Glutamatergic neuron (in vitro differentiated cells): ENCODE measurements around the gene EPM2A. TPM values are rescaled to one million over a fixed set of nuclear protein-coding genes. Genes with fewer than 3 reads are reported as not detected.

Experiments used
- DNase-seq: peaks from one replicate; pipeline ENCODE4 v3.0.0; 2022
- H3K27ac Mint-ChIP-seq: one replicate; pipeline ENCODE4 v1.8.0; 2020; ENCODE audit warnings: mild to moderate bottlenecking, mixed read lengths, inconsistent platforms; ENCODE audit not compliant: unreplicated experiment
- H3K27me3 Mint-ChIP-seq: one replicate; pipeline ENCODE4 v1.8.0; 2020; ENCODE audit warnings: mild to moderate bottlenecking, moderate library complexity, mixed read lengths, inconsistent platforms; ENCODE audit not compliant: unreplicated experiment
- H3K36me3 Mint-ChIP-seq: one replicate; pipeline ENCODE4 v1.8.0; 2020; ENCODE audit warnings: mild to moderate bottlenecking, mixed read lengths, inconsistent platforms; ENCODE audit not compliant: unreplicated experiment
- H3K4me1 Mint-ChIP-seq: one replicate; pipeline ENCODE4 v1.8.0; 2020; ENCODE audit warnings: mild to moderate bottlenecking, low read depth, mixed read lengths, inconsistent platforms; ENCODE audit not compliant: unreplicated experiment
- H3K4me3 Mint-ChIP-seq: one replicate; pipeline ENCODE4 v1.8.0; 2020; ENCODE audit warnings: mild to moderate bottlenecking, mixed read lengths, inconsistent platforms; ENCODE audit not compliant: unreplicated experiment
- H3K9me3 Mint-ChIP-seq: one replicate; pipeline ENCODE4 v1.8.0; 2020; ENCODE audit warnings: mild to moderate bottlenecking, moderate library complexity, mixed read lengths, inconsistent platforms; ENCODE audit not compliant: unreplicated experiment
- total RNA-seq: library from RNA; stranded (reverse); fragmentation: NEBNext Ultra II Directional; extraction: Animal tissue kit (Norgen Biotek cat#: 25700); gene quantifications from one replicate; pipeline ENCODE4 v1.2.1, GENCODE V29; 2021; ENCODE audit not compliant: unreplicated experiment
- TF ChIP-seq, protein P1 (sequence below): fragments of 200-600 bp; sonication (generic); IDR thresholded peaks from one replicate; pipeline ENCODE4 v1.5.0; 2021; ENCODE audit not compliant: partially characterized antibody, unreplicated experiment

EPM2A gene
- total RNA-seq, 1 donor from 2014 or later = 15.5 TPM

GRCh38 chr6:145688493-145688905 is 46.8 kb downstream of the EPM2A start:
- TF ChIP-seq, protein P1, sequence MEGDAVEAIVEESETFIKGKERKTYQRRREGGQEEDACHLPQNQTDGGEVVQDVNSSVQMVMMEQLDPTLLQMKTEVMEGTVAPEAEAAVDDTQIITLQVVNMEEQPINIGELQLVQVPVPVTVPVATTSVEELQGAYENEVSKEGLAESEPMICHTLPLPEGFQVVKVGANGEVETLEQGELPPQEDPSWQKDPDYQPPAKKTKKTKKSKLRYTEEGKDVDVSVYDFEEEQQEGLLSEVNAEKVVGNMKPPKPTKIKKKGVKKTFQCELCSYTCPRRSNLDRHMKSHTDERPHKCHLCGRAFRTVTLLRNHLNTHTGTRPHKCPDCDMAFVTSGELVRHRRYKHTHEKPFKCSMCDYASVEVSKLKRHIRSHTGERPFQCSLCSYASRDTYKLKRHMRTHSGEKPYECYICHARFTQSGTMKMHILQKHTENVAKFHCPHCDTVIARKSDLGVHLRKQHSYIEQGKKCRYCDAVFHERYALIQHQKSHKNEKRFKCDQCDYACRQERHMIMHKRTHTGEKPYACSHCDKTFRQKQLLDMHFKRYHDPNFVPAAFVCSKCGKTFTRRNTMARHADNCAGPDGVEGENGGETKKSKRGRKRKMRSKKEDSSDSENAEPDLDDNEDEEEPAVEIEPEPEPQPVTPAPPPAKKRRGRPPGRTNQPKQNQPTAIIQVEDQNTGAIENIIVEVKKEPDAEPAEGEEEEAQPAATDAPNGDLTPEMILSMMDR = no peak
- no peaks in the 10 kb centered on the region for H3K36me3 Mint-ChIP-seq
- no peaks in the 10 kb centered on the region for H3K4me1 Mint-ChIP-seq
- no peak overlapping the region for H3K27ac Mint-ChIP-seq
- no peak for DNase-seq
- H3K27me3 Mint-ChIP-seq = no peaks in the 10 kb centered on the region
- no peak overlapping the region for H3K4me3 Mint-ChIP-seq
- H3K9me3 Mint-ChIP-seq = no peaks in the 10 kb centered on the region

DNA sequence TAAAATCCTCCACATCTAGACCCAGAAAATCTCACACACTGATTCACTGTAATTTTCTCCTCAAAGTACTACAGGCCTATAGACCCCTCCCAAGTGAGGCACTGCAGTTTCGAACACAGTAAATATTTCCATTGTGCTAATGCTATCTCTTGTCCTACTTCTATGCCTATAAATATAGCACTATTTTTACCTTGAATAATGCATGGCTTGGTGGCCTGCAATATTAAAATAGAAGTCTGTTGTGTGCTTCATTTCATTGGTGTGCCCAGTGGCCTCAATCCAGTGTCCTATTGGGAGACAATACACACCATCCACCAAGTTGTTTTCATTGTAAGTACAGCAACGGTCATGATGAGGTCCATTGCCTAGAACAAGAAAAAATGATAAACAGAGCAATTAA is 49.4 kb downstream of the EPM2A start:
- H3K4me1 Mint-ChIP-seq = no peaks in the 10 kb centered on the region
- no peaks in the 10 kb centered on the region for H3K9me3 Mint-ChIP-seq
- TF ChIP-seq, protein P1 = no peak
- no peak overlapping the region for H3K4me3 Mint-ChIP-seq
- H3K27ac Mint-ChIP-seq = no peak overlapping the region
- H3K27me3 Mint-ChIP-seq = no peaks in the 10 kb centered on the region
- peaks cover 11% of the 10 kb centered on the region for H3K36me3 Mint-ChIP-seq
- no peak for DNase-seq

GRCh38 chr6:145681965-145682364 is 53.4 kb downstream of the EPM2A start:
- Mint-ChIP-seq H3K36me3 (peaks cover 11% of the 10 kb centered on the region), H3K27me3 (no peaks in the 10 kb centered on the region), H3K27ac (no peak overlapping the region), H3K4me1 (no peaks in the 10 kb centered on the region), H3K4me3 (no peak overlapping the region), H3K9me3 (peaks cover 3% of the 10 kb centered on the region)
- TF ChIP-seq, protein P1 = no peak
- no peak for DNase-seq

DNA sequence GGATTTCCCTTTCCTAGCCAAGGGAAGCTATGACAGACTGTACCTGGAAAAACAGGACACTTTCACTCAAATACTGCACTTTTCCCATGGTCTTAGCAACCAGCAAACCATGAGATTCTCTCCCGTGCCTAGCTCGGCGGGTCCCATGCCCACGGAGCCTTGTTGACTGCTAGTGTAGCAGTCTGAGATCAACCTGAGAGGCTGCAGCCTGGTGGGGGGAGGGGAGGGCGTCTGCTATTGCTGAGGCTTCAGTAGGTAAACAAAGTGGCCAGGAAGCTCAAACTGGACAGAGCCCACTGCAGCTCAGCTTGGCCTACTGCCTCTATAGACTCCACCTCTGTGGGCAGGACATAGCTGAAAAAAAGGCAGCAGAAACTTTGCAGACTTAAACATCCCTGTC is 61.8 kb downstream of the EPM2A start:
- no peaks in the 10 kb centered on the region for H3K27me3 Mint-ChIP-seq
- no peaks in the 10 kb centered on the region for H3K4me1 Mint-ChIP-seq
- H3K4me3 Mint-ChIP-seq = no peak overlapping the region
- TF ChIP-seq, protein P1 = no peak
- no peak overlapping the region for H3K27ac Mint-ChIP-seq
- H3K9me3 Mint-ChIP-seq = peaks cover 1% of the 10 kb centered on the region
- H3K36me3 Mint-ChIP-seq = no peaks in the 10 kb centered on the region
- peak; percentile 8 for DNase-seq

GRCh38 chr6:145670311-145670710 is 65.0 kb downstream of the EPM2A start:
- H3K4me3 Mint-ChIP-seq = no peak overlapping the region
- H3K36me3 Mint-ChIP-seq = no peaks in the 10 kb centered on the region
- DNase-seq = no peak
- H3K4me1 Mint-ChIP-seq = no peaks in the 10 kb centered on the region
- peaks cover 2% of the 10 kb centered on the region for H3K9me3 Mint-ChIP-seq
- no peak overlapping the region for H3K27ac Mint-ChIP-seq
- TF ChIP-seq, protein P1 = no peak
- H3K27me3 Mint-ChIP-seq = no peaks in the 10 kb centered on the region
